NT2/D1 (cell line): ENCODE measurements around the gene CD300H.

Experiments used
- DNase-seq: peaks from one replicate; pipeline ENCODE4 v3.0.0-alpha.2; 2011; ENCODE audit warnings: low read depth, low spot score
- H3K27me3 ChIP-seq: 2 replicates; pipeline ENCODE4 v1.6.0; 2011; ENCODE audit warnings: mild to moderate bottlenecking; ENCODE audit not compliant: insufficient read length, insufficient read depth
- H3K36me3 ChIP-seq: 2 replicates; pipeline ENCODE4 v1.6.1; 2011; ENCODE audit warnings: mild to moderate bottlenecking, low read length, mixed read lengths; ENCODE audit not compliant: insufficient read depth, insufficient read length
- H3K4me1 ChIP-seq: 2 replicates; pipeline ENCODE4 v1.5.1; 2011; ENCODE audit not compliant: insufficient read depth, insufficient read length
- H3K4me3 ChIP-seq: 2 replicates; pipeline ENCODE4 v1.5.1; 2011; ENCODE audit warnings: low read depth; ENCODE audit not compliant: insufficient read length
- H3K9ac ChIP-seq: 2 replicates; pipeline ENCODE4 v1.6.0; 2011; ENCODE audit warnings: low read depth; ENCODE audit not compliant: insufficient read length
- H3K9me3 ChIP-seq: 2 replicates; pipeline ENCODE4 v1.5.1; 2011; ENCODE audit warnings: mild to moderate bottlenecking, low read length; ENCODE audit not compliant: insufficient read depth
- SUZ12 ChIP-seq: IDR thresholded peaks from 2 replicates; pipeline ENCODE4 v1.6.1; 2011; ENCODE audit not compliant: insufficient read length, insufficient read depth; ENCODE audit errors: extremely low read depth
- YY1 ChIP-seq: IDR thresholded peaks from 2 replicates; pipeline ENCODE4 v1.6.1; 2011; ENCODE audit not compliant: insufficient read length, insufficient read depth
- ZNF274 ChIP-seq: IDR thresholded peaks from 2 replicates; pipeline ENCODE4 v1.6.1; 2011; ENCODE audit warnings: mild to moderate bottlenecking, low read depth, low read length

The CD300H gene

GRCh38 chr17:74531231-74531761, 36.0 kb downstream of the CD300H start, which contains the start of gene CD300LB:
Gene CD300LB (minus strand): TSS chr17:74531475. CDS start chr17:74531350, 125 bp downstream.
- H3K9me3 ChIP-seq: peaks cover 14% of the 10 kb centered on the region; the same call in 1 of the 2 replicates
- DNase-seq: no peak
- H3K36me3 ChIP-seq: no peaks in the 10 kb centered on the region
- TF ChIP-seq SUZ12: no peak
- no peak for TF ChIP-seq ZNF274
- no peak for TF ChIP-seq YY1
- H3K4me1 ChIP-seq: no peaks in the 10 kb centered on the region
- no peak within 1 kb of the TSS for H3K9ac ChIP-seq
- no peak within 1 kb of the TSS for H3K4me3 ChIP-seq
- no peaks in the 10 kb centered on the region for H3K27me3 ChIP-seq

- Histone ChIP-seq H3K27me3 (no peaks in the 10 kb centered on the region), H3K9me3 (peaks cover 14% of the 10 kb centered on the region; the same call in 1 of the 2 replicates), H3K9ac (no peak overlapping the region), H3K4me3 (no peak overlapping the region), H3K36me3 (no peaks in the 10 kb centered on the region), H3K4me1 (no peaks in the 10 kb centered on the region)
- TF ChIP-seq SUZ12 (no peak), YY1 (no peak), ZNF274 (no peak)
- DNase-seq: no peak
These were observed 36.5 kb downstream of the CD300H start for GRCh38 chr17:74530831-74531150.

GRCh38 chr17:74529243-74529642, 38.1 kb downstream of the CD300H start:
- H3K9me3 ChIP-seq: peaks cover 5% of the 10 kb centered on the region; the same call in 1 of the 2 replicates
- H3K9ac ChIP-seq: no peak overlapping the region
- H3K4me1 ChIP-seq: no peaks in the 10 kb centered on the region
- H3K27me3 ChIP-seq: no peaks in the 10 kb centered on the region
- TF ChIP-seq SUZ12: no peak
- no peak for TF ChIP-seq YY1
- TF ChIP-seq ZNF274: no peak
- DNase-seq: no peak
- H3K36me3 ChIP-seq: no peaks in the 10 kb centered on the region
- H3K4me3 ChIP-seq: no peak overlapping the region

- no peak for TF ChIP-seq SUZ12
- TF ChIP-seq YY1: no peak
- TF ChIP-seq ZNF274: no peak
These were observed 38.7 kb downstream of the CD300H start for GRCh38 chr17:74528491-74529199.

GRCh38 chr17:74527756-74528155, 39.6 kb downstream of the CD300H start:
- Histone ChIP-seq H3K4me1 (no peaks in the 10 kb centered on the region), H3K9ac (no peak overlapping the region), H3K4me3 (no peak overlapping the region), H3K27me3 (no peaks in the 10 kb centered on the region), H3K36me3 (no peaks in the 10 kb centered on the region), H3K9me3 (peaks cover 12% of the 10 kb centered on the region; the same call in 1 of the 2 replicates)
- no peak for DNase-seq
- TF ChIP-seq ZNF274: no peak
- TF ChIP-seq YY1: no peak
- TF ChIP-seq SUZ12: no peak

More at GRCh38 chr17:74528491-74529199, 38.7 kb downstream of the CD300H start:
- no peaks in the 10 kb centered on the region for H3K36me3 ChIP-seq
- no peak for DNase-seq
- no peak overlapping the region for H3K4me3 ChIP-seq
- H3K9ac ChIP-seq: no peak overlapping the region
- peaks cover 4% of the 10 kb centered on the region; the same call in 1 of the 2 replicates for H3K9me3 ChIP-seq
- no peaks in the 10 kb centered on the region for H3K4me1 ChIP-seq
- H3K27me3 ChIP-seq: no peaks in the 10 kb centered on the region

GRCh38 chr17:74527081-74527480, 40.2 kb downstream of the CD300H start:
- DNase-seq: no peak

GRCh38 chr17:74526681-74527080, 40.6 kb downstream of the CD300H start:
- H3K36me3 ChIP-seq: no peaks in the 10 kb centered on the region
- no peaks in the 10 kb centered on the region for H3K27me3 ChIP-seq
- H3K9ac ChIP-seq: no peak overlapping the region
- TF ChIP-seq YY1: no peak
- no peak for TF ChIP-seq SUZ12
- TF ChIP-seq ZNF274: no peak
- no peak for DNase-seq
- H3K9me3 ChIP-seq: peaks cover 18% of the 10 kb centered on the region; the same call in 1 of the 2 replicates
- H3K4me3 ChIP-seq: no peak overlapping the region
- no peaks in the 10 kb centered on the region for H3K4me1 ChIP-seq

More at GRCh38 chr17:74527081-74527480, 40.2 kb downstream of the CD300H start:
- H3K27me3 ChIP-seq: no peaks in the 10 kb centered on the region
- no peaks in the 10 kb centered on the region for H3K36me3 ChIP-seq
- H3K9me3 ChIP-seq: peaks cover 18% of the 10 kb centered on the region; the same call in 1 of the 2 replicates
- H3K4me1 ChIP-seq: no peaks in the 10 kb centered on the region
- no peak overlapping the region for H3K4me3 ChIP-seq
- TF ChIP-seq SUZ12 (no peak), YY1 (no peak), ZNF274 (no peak)
- no peak overlapping the region for H3K9ac ChIP-seq
